Osteoblast (primary cell): ENCODE results near the gene CDKAL1. TPM values are rescaled to one million over a fixed set of nuclear protein-coding genes. Genes with fewer than 3 reads are reported as not detected.
"Not testable (repeated sequence)": the region's sequence is repeated elsewhere in the genome, so short reads cannot be mapped to it uniquely, and the experiment has no call there.

Experiments used
- DNase-seq: peaks from one replicate; pipeline ENCODE4 v3.0.0; 2011; ENCODE audit warnings: low spot score, mixed read lengths; ENCODE audit not compliant: insufficient read length; ENCODE audit errors: missing footprints
- H2AFZ ChIP-seq: 2 replicates; pipeline ENCODE4 v1.6.0; 2011; ENCODE audit warnings: mild to moderate bottlenecking, low read length
- H3K27ac ChIP-seq: 2 replicates; pipeline ENCODE4 v1.5.1; 2011; ENCODE audit warnings: mild to moderate bottlenecking, low read depth, low read length, moderate library complexity
- H3K27me3 ChIP-seq: 2 replicates; pipeline ENCODE4 v1.6.0; 2012; ENCODE audit warnings: mild to moderate bottlenecking, control low read depth, inconsistent platforms, low read length, moderate library complexity; ENCODE audit not compliant: insufficient read depth
- H3K36me3 ChIP-seq: 2 replicates; pipeline ENCODE4 v1.5.1; 2011; ENCODE audit warnings: mild to moderate bottlenecking, low read length, control low read depth, moderate library complexity; ENCODE audit not compliant: insufficient read depth
- H3K4me1 ChIP-seq: 2 replicates; pipeline ENCODE4 v1.5.1; 2011; ENCODE audit warnings: mild to moderate bottlenecking, low read length, control low read depth, moderate library complexity; ENCODE audit not compliant: insufficient read depth
- H3K4me2 ChIP-seq: 2 replicates; pipeline ENCODE4 v1.6.0; 2011; ENCODE audit warnings: mild to moderate bottlenecking, low read length; ENCODE audit not compliant: insufficient read depth
- H3K4me3 ChIP-seq: fragments of 200-600 bp; sonication (generic); 3 replicates; pipeline ENCODE4 v1.5.1; 2012; ENCODE audit warnings: mild to moderate bottlenecking, low read length, inconsistent platforms; ENCODE audit not compliant: insufficient read depth
- H3K79me2 ChIP-seq: 2 replicates; pipeline ENCODE4 v1.6.0; 2012; ENCODE audit warnings: mild to moderate bottlenecking, low read length, control low read depth, inconsistent platforms; ENCODE audit not compliant: insufficient read depth
- H3K9me3 ChIP-seq: 2 replicates; pipeline ENCODE4 v1.5.1; 2011; ENCODE audit warnings: low read depth, low read length, control low read depth
- H4K20me1 ChIP-seq: 2 replicates; pipeline ENCODE4 v1.6.0; 2012; ENCODE audit warnings: mild to moderate bottlenecking, low read length, control low read depth; ENCODE audit not compliant: insufficient read depth
- total RNA-seq: library from RNA; depleted of rRNA; stranded (reverse); fragments of >200 nt; gene quantifications from 2 replicates; pipeline ENCODE4 v1.2.3, GENCODE V29; 2012
- TF ChIP-seq, protein P1 (sequence below): IDR thresholded peaks from 2 replicates; pipeline ENCODE4 v1.5.1; 2011; ENCODE audit warnings: mild to moderate bottlenecking, low read depth, low read length, moderate library complexity; ENCODE audit errors: extremely low read depth

CDKAL1 gene
- total RNA-seq, 1 donor, result 18.5 TPM

GRCh38 chr6:20827798-20828197 lies 293.5 kb downstream of the CDKAL1 start:
- Histone ChIP-seq H3K9me3 (no peaks in the 10 kb centered on the region), H2AFZ (no peak overlapping the region), H4K20me1 (no peaks in the 10 kb centered on the region), H3K27ac (peak overlapping the region; percentile 73), H3K36me3 (no peaks in the 10 kb centered on the region), H3K4me3 (no peak overlapping the region), H3K4me1 (peaks cover 25% of the 10 kb centered on the region), H3K27me3 (no peaks in the 10 kb centered on the region), H3K79me2 (no peaks in the 10 kb centered on the region), H3K4me2 (peak overlapping the region; percentile 24)
- peak; percentile 48 for DNase-seq
- TF ChIP-seq, protein P1, sequence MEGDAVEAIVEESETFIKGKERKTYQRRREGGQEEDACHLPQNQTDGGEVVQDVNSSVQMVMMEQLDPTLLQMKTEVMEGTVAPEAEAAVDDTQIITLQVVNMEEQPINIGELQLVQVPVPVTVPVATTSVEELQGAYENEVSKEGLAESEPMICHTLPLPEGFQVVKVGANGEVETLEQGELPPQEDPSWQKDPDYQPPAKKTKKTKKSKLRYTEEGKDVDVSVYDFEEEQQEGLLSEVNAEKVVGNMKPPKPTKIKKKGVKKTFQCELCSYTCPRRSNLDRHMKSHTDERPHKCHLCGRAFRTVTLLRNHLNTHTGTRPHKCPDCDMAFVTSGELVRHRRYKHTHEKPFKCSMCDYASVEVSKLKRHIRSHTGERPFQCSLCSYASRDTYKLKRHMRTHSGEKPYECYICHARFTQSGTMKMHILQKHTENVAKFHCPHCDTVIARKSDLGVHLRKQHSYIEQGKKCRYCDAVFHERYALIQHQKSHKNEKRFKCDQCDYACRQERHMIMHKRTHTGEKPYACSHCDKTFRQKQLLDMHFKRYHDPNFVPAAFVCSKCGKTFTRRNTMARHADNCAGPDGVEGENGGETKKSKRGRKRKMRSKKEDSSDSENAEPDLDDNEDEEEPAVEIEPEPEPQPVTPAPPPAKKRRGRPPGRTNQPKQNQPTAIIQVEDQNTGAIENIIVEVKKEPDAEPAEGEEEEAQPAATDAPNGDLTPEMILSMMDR, result no peak

- no peak overlapping the region for H3K4me2 ChIP-seq
- H3K9me3 ChIP-seq, result no peaks in the 10 kb centered on the region
- no peak overlapping the region for H3K4me3 ChIP-seq
- no peaks in the 10 kb centered on the region for H4K20me1 ChIP-seq
- TF ChIP-seq, protein P1, result no peak
- DNase-seq, result no peak
- no peaks in the 10 kb centered on the region for H3K36me3 ChIP-seq
- H2AFZ ChIP-seq, result no peak overlapping the region
- no peaks in the 10 kb centered on the region for H3K79me2 ChIP-seq
- H3K4me1 ChIP-seq, result peaks cover 23% of the 10 kb centered on the region
- H3K27me3 ChIP-seq, result no peaks in the 10 kb centered on the region
- H3K27ac ChIP-seq, result no peak overlapping the region
Measured at GRCh38 chr6:20830576-20830975, 296.3 kb downstream of the CDKAL1 start.

GRCh38 chr6:20831251-20831650 lies 297.0 kb downstream of the CDKAL1 start:
- not testable (repeated sequence) for H3K9me3 ChIP-seq, H3K4me3 ChIP-seq, H3K27me3 ChIP-seq, H3K79me2 ChIP-seq, H3K4me2 ChIP-seq, DNase-seq, H4K20me1 ChIP-seq, H3K36me3 ChIP-seq, H3K27ac ChIP-seq, H2AFZ ChIP-seq
- H3K4me1 ChIP-seq, result peaks cover 17% of the 10 kb centered on the region

DNA sequence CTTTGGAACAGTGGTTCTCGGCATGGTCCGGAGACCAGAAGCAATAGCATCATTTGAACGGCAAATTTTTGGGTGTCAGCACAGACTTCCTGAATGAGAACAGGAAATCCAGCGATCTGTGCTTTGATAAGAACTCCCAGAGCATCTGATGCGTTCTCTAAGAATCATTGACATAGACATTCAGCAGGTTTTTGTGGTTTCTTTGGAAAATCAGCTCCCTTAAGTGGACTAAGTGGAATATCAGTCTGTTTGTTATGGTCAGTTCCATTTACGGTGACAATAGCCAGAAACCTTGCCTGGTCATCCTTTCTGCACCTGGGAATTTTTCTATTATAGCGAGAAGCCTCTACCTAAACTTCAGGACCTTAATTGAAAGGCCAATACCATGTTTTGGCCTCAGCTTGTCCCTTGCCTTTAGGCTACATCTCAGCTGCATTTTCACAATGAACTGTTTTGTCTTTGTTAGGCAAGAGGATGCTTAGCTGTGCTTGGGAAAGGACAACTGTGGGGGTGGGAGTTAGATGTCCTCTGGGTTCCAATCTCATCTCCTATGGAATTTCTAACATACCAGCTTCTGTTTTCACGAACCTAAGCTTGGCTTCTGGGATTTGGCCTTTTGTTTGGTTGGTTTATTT lies 299.7 kb downstream of the CDKAL1 start:
- H3K4me2 ChIP-seq, result no peak overlapping the region
- H3K79me2 ChIP-seq, result no peaks in the 10 kb centered on the region
- no peak overlapping the region for H3K27ac ChIP-seq
- H3K4me3 ChIP-seq, result no peak overlapping the region
- TF ChIP-seq, protein P1, result no peak
- no peaks in the 10 kb centered on the region for H3K27me3 ChIP-seq
- no peaks in the 10 kb centered on the region for H4K20me1 ChIP-seq
- no peaks in the 10 kb centered on the region for H3K9me3 ChIP-seq
- no peak overlapping the region for H2AFZ ChIP-seq
- no peak for DNase-seq
- H3K36me3 ChIP-seq, result no peaks in the 10 kb centered on the region
- no peaks in the 10 kb centered on the region for H3K4me1 ChIP-seq
